Fibroblast of villous mesenchyme (primary cell): ENCODE measurements around the gene ECT2. TPM values are rescaled to one million over a fixed set of nuclear protein-coding genes. Genes with fewer than 3 reads are reported as not detected.
"Not testable (repeated sequence)": the region's sequence is repeated elsewhere in the genome, so short reads cannot be mapped to it uniquely, and the experiment has no call there.

Source experiments
- DNase-seq: peaks from one replicate; pipeline ENCODE4 v3.0.0-alpha.2; 2010; ENCODE audit warnings: low read depth
- H3K4me3 ChIP-seq: 2 replicates; pipeline ENCODE4 v1.5.1; 2011; ENCODE audit warnings: low read depth, mild to moderate bottlenecking, low read length
- CTCF ChIP-seq: IDR thresholded peaks from 2 replicates; pipeline ENCODE4 v1.5.1; 2012; ENCODE audit warnings: low read depth, mild to moderate bottlenecking, low read length; ENCODE audit not compliant: insufficient read depth
- total RNA-seq: library from RNA; depleted of rRNA; stranded (reverse); fragments of >200 nt; gene quantifications from 2 replicates; pipeline ENCODE4 v1.2.3, GENCODE V29; 2012

ECT2 gene
- total RNA-seq, 1 donor, result 73.4 TPM

GRCh38 chr3:172746475-172746874 lies 4.1 kb upstream of the ECT2 start:
- peak; percentile 23 for DNase-seq
- H3K4me3 ChIP-seq, result no peak overlapping the region
- no peak for TF ChIP-seq CTCF

GRCh38 chr3:172749230-172749965 lies 1.1 kb upstream of the ECT2 start:
- TF ChIP-seq CTCF, result no peak
- peak; percentile 94 for DNase-seq

GRCh38 chr3:172750069-172750367 lies 508 bp upstream of the ECT2 start:
- no peak for TF ChIP-seq CTCF
- no peak for DNase-seq
- H3K4me3 ChIP-seq, result peak overlapping the region; percentile 97

More at GRCh38 chr3:172749230-172749965, 1.1 kb upstream of the ECT2 start:
- peak overlapping the region; percentile 97 for H3K4me3 ChIP-seq

- DNase-seq, result peak; percentile 48
- peak overlapping the region; percentile 97 for H3K4me3 ChIP-seq
- no peak for TF ChIP-seq CTCF
These were observed 714 bp downstream of the ECT2 start for GRCh38 chr3:172751175-172751704.

GRCh38 chr3:172752651-172753050 lies 2.1 kb downstream of the ECT2 start:
- no peak overlapping the region for H3K4me3 ChIP-seq
- DNase-seq, result no peak
- TF ChIP-seq CTCF, result no peak

GRCh38 chr3:172753125-172753524 lies 2.6 kb downstream of the ECT2 start:
- DNase-seq, result no peak
- H3K4me3 ChIP-seq, result no peak overlapping the region
- no peak for TF ChIP-seq CTCF

- peak; percentile 30 for DNase-seq
- not testable (repeated sequence) for H3K4me3 ChIP-seq
These were observed 9.9 kb downstream of the ECT2 start for GRCh38 chr3:172760416-172760815.
